SU-DHL-6 (cell line): ENCODE data around the gene PHB1.

Experiments used
- CTCF ChIP-seq: fragments of 200-600 bp; sonication (generic); IDR thresholded peaks from one replicate; pipeline ENCODE4 v1.5.1; 2017; ENCODE audit warnings: antibody characterized with exemption, mild to moderate bottlenecking, low read length, moderate library complexity; ENCODE audit not compliant: insufficient read depth, poor library complexity, severe bottlenecking
- EZH2phosphoT487 ChIP-seq: fragments of 200-600 bp; sonication (generic), shearing (Covaris generic); conservative IDR thresholded peaks from 2 replicates; pipeline ENCODE4 v1.6.1; 2018; ENCODE audit warnings: mild to moderate bottlenecking, antibody characterized with exemption, low read length, moderate library complexity, mixed read lengths

- TF ChIP-seq CTCF (no peak), EZH2phosphoT487 (no peak)
Measured at GRCh38 chr17:49401971-49402611, 12.6 kb downstream of the PHB1 start.
